GM18868 (cell line): ENCODE data around the gene ATF6.
"Not testable (repeated sequence)": the region's sequence is repeated elsewhere in the genome, so short reads cannot be mapped to it uniquely, and the experiment has no call there.

Source experiments
- ATAC-seq: cut with Tn5 transposase; IDR thresholded peaks from one replicate; pipeline ENCODE4 v1.9.1; 2021; ENCODE audit warnings: mild to moderate bottlenecking, moderate library complexity; ENCODE audit not compliant: unreplicated experiment

The ATF6 gene

GRCh38 chr1:161733526-161733925 lies 32.6 kb upstream of the ATF6 start:
- ATAC-seq: no peak

- ATAC-seq: peak; percentile 30
Measured at GRCh38 chr1:161735837-161736236, 30.3 kb upstream of the ATF6 start.

GRCh38 chr1:161736335-161736969 lies 29.7 kb upstream of the ATF6 start:
- no peak for ATAC-seq

GRCh38 chr1:161737625-161738024 lies 28.5 kb upstream of the ATF6 start:
- no peak for ATAC-seq

- peak; percentile 58 for ATAC-seq
Measured at GRCh38 chr1:161738627-161739287, 27.4 kb upstream of the ATF6 start.

GRCh38 chr1:161739865-161740566 lies 26.1 kb upstream of the ATF6 start:
- no peak for ATAC-seq

- no peak for ATAC-seq
Measured at GRCh38 chr1:161740921-161741320, 25.2 kb upstream of the ATF6 start.

GRCh38 chr1:161743231-161743630 lies 22.9 kb upstream of the ATF6 start:
- no peak for ATAC-seq

GRCh38 chr1:161747801-161748200 lies 18.3 kb upstream of the ATF6 start:
- ATAC-seq: no peak

GRCh38 chr1:161749509-161750407 lies 16.4 kb upstream of the ATF6 start, which contains the start of gene DUSP12:
TSS of gene DUSP12 (plus strand) at chr1:161749786. CDS start at chr1:161749802, 16 bp downstream.
- ATAC-seq: peak; percentile 96

GRCh38 chr1:161763522-161764098 lies 2.5 kb upstream of the ATF6 start:
- no peak for ATAC-seq

- ATAC-seq: no peak
Measured at GRCh38 chr1:161768461-161768860, 2.3 kb downstream of the ATF6 start.

- ATAC-seq: no peak
Measured at GRCh38 chr1:161768986-161769672, 3.0 kb downstream of the ATF6 start.

GRCh38 chr1:161769673-161770045 lies 3.5 kb downstream of the ATF6 start:
- ATAC-seq: not testable (repeated sequence)

- ATAC-seq: no peak
Measured at GRCh38 chr1:161770250-161770649, 4.1 kb downstream of the ATF6 start.

GRCh38 chr1:161771161-161771560 lies 5.0 kb downstream of the ATF6 start:
- ATAC-seq: no peak

GRCh38 chr1:161771973-161772372 lies 5.9 kb downstream of the ATF6 start:
- no peak for ATAC-seq

- no peak for ATAC-seq
Measured at GRCh38 chr1:161772397-161772796, 6.3 kb downstream of the ATF6 start.

GRCh38 chr1:161773791-161774190 lies 7.7 kb downstream of the ATF6 start:
- ATAC-seq: no peak

- no peak for ATAC-seq
Measured at GRCh38 chr1:161777261-161777660, 11.1 kb downstream of the ATF6 start.
